ENCODE data around the gene RGL1. TPM values are rescaled to one million over a fixed set of nuclear protein-coding genes. Genes with fewer than 3 reads are reported as not detected.

Gene RGL1
- total RNA-seq, 4 donors from 2014 or later = 10.6 to 13.8 (median 11.3) TPM

DNA sequence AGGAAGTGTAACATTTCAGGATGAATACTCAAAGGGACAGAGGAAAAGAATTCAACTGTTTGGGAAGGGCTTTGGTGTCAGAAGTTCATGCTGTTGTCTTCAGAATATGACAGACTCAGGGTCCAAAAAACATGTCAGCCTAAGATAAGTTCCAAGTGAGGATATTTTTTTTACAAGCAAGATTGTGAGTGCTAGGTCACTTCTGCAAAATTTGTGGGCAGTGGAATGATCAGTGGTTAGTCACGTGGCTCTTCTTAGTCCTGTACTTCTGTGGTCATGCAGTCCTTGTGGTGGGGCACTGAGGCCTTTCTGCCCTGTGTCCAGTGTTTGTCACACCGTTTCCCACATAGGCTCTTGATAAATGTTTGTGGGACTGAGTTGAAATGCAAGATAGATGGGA is 5.2 kb downstream of the RGL1 start:
- Histone ChIP-seq H3K4me3 (no peak overlapping the region), H3K36me3 (no peaks in the 10 kb centered on the region), H3K9me3 (no peaks in the 10 kb centered on the region), H3K27ac (no peak overlapping the region), H3K27me3 (no peaks in the 10 kb centered on the region), H3K4me1 (peaks cover 71% of the 10 kb centered on the region)
- 71% methylated on average over 2 of the region's 2 CpGs for WGBS
- TF ChIP-seq POLR2A (IDR thresholded peaks at IDR 0.05) (no peak), POLR2AphosphoS5 (IDR thresholded peaks at IDR 0.05) (no peak), EP300 (IDR thresholded peaks at IDR 0.05) (no peak), CTCF (IDR thresholded peaks at IDR 0.05) (no peak)
- DNase-seq (ENCODE audit: low spot score in 2 of 2) = no peak

GRCh38 chr1:183810756-183811544 is 6.0 kb downstream of the RGL1 start:
- DNase-seq (ENCODE audit: low spot score in 2 of 2) = no peak
- H3K27ac ChIP-seq = no peak overlapping the region
- no peaks in the 10 kb centered on the region for H3K36me3 ChIP-seq
- no peaks in the 10 kb centered on the region for H3K9me3 ChIP-seq
- TF ChIP-seq POLR2A (IDR thresholded peaks at IDR 0.05) (no peak), POLR2AphosphoS5 (IDR thresholded peaks at IDR 0.05) (no peak), CTCF (IDR thresholded peaks at IDR 0.05) (no peak), EP300 (IDR thresholded peaks at IDR 0.05) (no peak)
- H3K4me3 ChIP-seq = no peak overlapping the region
- H3K4me1 ChIP-seq = peaks cover 76% of the 10 kb centered on the region
- H3K27me3 ChIP-seq = no peaks in the 10 kb centered on the region
- WGBS = 85% methylated on average over 4 of the region's 4 CpGs

- no peak for TF ChIP-seq EP300 (IDR thresholded peaks at IDR 0.05)
- TF ChIP-seq POLR2AphosphoS5 (IDR thresholded peaks at IDR 0.05) = no peak
- no peak for TF ChIP-seq POLR2A (IDR thresholded peaks at IDR 0.05)
- TF ChIP-seq CTCF (IDR thresholded peaks at IDR 0.05) = no peak
- Histone ChIP-seq H3K27ac (no peak overlapping the region), H3K36me3 (no peaks in the 10 kb centered on the region), H3K27me3 (no peaks in the 10 kb centered on the region), H3K4me1 (peaks cover 70% of the 10 kb centered on the region), H3K9me3 (no peaks in the 10 kb centered on the region), H3K4me3 (no peak overlapping the region)
- DNase-seq (ENCODE audit: low spot score in 2 of 2) = no peak
- whole genome bisulfite sequencing = 32% methylated on average over 2 of the region's 2 CpGs
Measured at GRCh38 chr1:183812128-183812527, 7.2 kb downstream of the RGL1 start.

DNA sequence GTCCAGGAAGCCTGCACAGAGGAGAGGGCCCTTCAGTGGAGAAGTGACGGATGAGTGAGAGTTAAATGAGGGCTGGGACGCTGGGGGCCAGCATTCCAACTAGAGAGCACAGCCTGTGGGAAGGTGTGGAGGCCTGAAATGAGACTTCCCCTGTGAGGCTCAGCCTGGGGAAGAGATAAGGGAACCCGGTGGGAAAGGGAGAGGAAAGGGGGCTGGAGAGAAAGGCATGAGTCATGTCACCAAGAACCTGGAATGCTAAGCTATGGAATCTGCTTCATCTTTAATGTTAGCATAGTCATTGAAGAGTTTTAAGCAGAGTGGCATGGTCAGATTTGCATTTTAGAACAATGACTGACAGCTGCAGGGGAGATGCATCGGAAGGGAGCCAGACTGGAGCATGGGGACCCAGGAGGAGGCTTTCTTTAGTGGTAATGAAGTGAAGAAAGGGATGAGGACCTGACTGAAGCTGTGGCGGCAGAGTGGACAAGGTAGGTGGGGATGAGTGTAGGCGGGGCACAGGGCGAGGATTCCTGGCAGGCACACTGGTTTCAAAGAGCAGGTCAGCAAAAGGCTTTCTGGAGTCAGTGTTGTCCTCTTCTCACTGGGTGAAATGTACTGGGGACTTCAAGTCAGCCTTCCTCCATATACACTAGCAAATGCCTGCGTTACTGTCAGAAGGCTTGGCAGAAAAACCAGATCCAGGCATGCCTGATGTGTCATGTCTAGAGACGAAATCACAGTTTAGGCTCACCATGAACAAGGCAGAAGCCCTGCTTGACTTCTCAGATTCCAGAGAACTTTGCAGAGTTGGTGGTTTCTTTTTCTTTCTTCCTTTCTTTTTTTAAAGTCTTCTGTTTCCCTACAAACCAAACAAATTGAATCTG is 8.0 kb downstream of the RGL1 start:
- 43% methylated on average over 9 of the region's 9 CpGs for WGBS
- H3K36me3 ChIP-seq = no peaks in the 10 kb centered on the region
- no peaks in the 10 kb centered on the region for H3K27me3 ChIP-seq
- DNase-seq (ENCODE audit: low spot score in 2 of 2) = no peak
- no peak overlapping the region for H3K4me3 ChIP-seq
- peaks cover 62% of the 10 kb centered on the region for H3K4me1 ChIP-seq
- no peak overlapping the region for H3K27ac ChIP-seq
- TF ChIP-seq CTCF (IDR thresholded peaks at IDR 0.05) (no peak), POLR2A (IDR thresholded peaks at IDR 0.05) (no peak), POLR2AphosphoS5 (IDR thresholded peaks at IDR 0.05) (no peak)
- H3K9me3 ChIP-seq = no peaks in the 10 kb centered on the region

- Histone ChIP-seq H3K4me3 (no peak overlapping the region), H3K27ac (no peak overlapping the region), H3K36me3 (no peaks in the 10 kb centered on the region), H3K4me1 (peaks cover 51% of the 10 kb centered on the region), H3K9me3 (no peaks in the 10 kb centered on the region), H3K27me3 (no peaks in the 10 kb centered on the region)
- TF ChIP-seq POLR2A (IDR thresholded peaks at IDR 0.05) = no peak
- no peak for TF ChIP-seq POLR2AphosphoS5 (IDR thresholded peaks at IDR 0.05)
- TF ChIP-seq EP300 (IDR thresholded peaks at IDR 0.05) = no peak
- no peak for TF ChIP-seq CTCF (IDR thresholded peaks at IDR 0.05)
- WGBS = 90% methylated on average over 1 of the region's 1 CpG
- no peak for DNase-seq (ENCODE audit: low spot score in 2 of 2)
Measured at GRCh38 chr1:183814121-183814681, 9.3 kb downstream of the RGL1 start.
